HepG2 (cell line): ENCODE data around the gene BCORL1. TPM values are rescaled to one million over a fixed set of nuclear protein-coding genes. Genes with fewer than 3 reads are reported as not detected.

ENCODE experiments used
- ATF7-NPFF ChIP-seq: sonication (generic); formaldehyde crosslinking; IDR thresholded peaks from 2 replicates; pipeline ENCODE4 v1.8.1; 2023; ENCODE audit warnings: mild to moderate bottlenecking, low read depth, missing genetic modification reagents, moderate library complexity
- BCL6 ChIP-seq: IDR thresholded peaks from 2 replicates; pipeline ENCODE4 v1.6.1; 2016; ENCODE audit warnings: missing genetic modification reagents, missing compliant biosample characterization
- ELF4 ChIP-seq: sonication (generic); formaldehyde crosslinking; IDR thresholded peaks from 2 replicates; pipeline ENCODE4 v1.5.0; 2020; ENCODE audit warnings: missing genetic modification reagents, mild to moderate bottlenecking, moderate library complexity, borderline replicate concordance
- HMG20B ChIP-seq: conservative IDR thresholded peaks from 2 replicates; pipeline ENCODE4 v1.6.1; 2016; ENCODE audit warnings: missing genetic modification reagents, missing compliant biosample characterization
- KLF11 ChIP-seq: IDR thresholded peaks from 2 replicates; pipeline ENCODE4 v1.6.1; 2016; ENCODE audit warnings: missing compliant biosample characterization
- KMT2A ChIP-seq: sonication (generic); formaldehyde crosslinking; IDR thresholded peaks from 2 replicates; pipeline ENCODE4 v1.4.0; 2020; ENCODE audit warnings: missing genetic modification reagents
- NONO ChIP-seq, 2 experiments: fragments of 450-650 bp in 1 of 2; sonication (generic) in 1 of 2; formaldehyde crosslinking in 1 of 2; IDR thresholded peaks in 1 of 2; conservative IDR thresholded peaks in 1 of 2; 2 replicates each; pipeline versions ENCODE4 v1.6.1 to v1.8.0; 2017 to 2022; ENCODE audit warnings: mild to moderate bottlenecking in 1 of 2, missing genetic modification reagents in 1 of 2, moderate library complexity in 1 of 2
- PRMT3 ChIP-seq: sonication (generic); formaldehyde crosslinking; IDR thresholded peaks from 2 replicates; pipeline ENCODE4 v1.8.1; 2022; ENCODE audit warnings: low read depth, mild to moderate bottlenecking, moderate library complexity, missing genetic modification reagents, borderline replicate concordance
- PTBP1 ChIP-seq: fragments of 200-400 bp; formaldehyde crosslinking; IDR thresholded peaks from 2 replicates; pipeline ENCODE4 v1.6.1; 2018; ENCODE audit warnings: low read length, low read depth; ENCODE audit not compliant: poor library complexity, severe bottlenecking
- REL ChIP-seq: sonication (generic); formaldehyde crosslinking; conservative IDR thresholded peaks from 2 replicates; pipeline ENCODE4 v1.8.0; 2022; ENCODE audit warnings: mild to moderate bottlenecking, missing genetic modification reagents, moderate library complexity
- RORA ChIP-seq: sonication (generic); formaldehyde crosslinking; IDR thresholded peaks from 2 replicates; pipeline ENCODE4 v1.5.0; 2020; ENCODE audit warnings: mild to moderate bottlenecking, missing genetic modification reagents, moderate library complexity
- SALL2 ChIP-seq: sonication (generic); formaldehyde crosslinking; IDR thresholded peaks from 2 replicates; pipeline ENCODE4 v1.8.1; 2023; ENCODE audit warnings: mild to moderate bottlenecking, missing genetic modification reagents, inconsistent platforms
- ZFP36L2 ChIP-seq: sonication (generic); formaldehyde crosslinking; IDR thresholded peaks from 2 replicates; pipeline ENCODE4 v1.4.0; 2020; ENCODE audit warnings: missing genetic modification reagents
- ZNF256 ChIP-seq: sonication (generic); formaldehyde crosslinking; conservative IDR thresholded peaks from 2 replicates; pipeline ENCODE4 v1.4.0; 2020; ENCODE audit warnings: missing genetic modification reagents
- ZNF274 ChIP-seq: sonication (generic); formaldehyde crosslinking; IDR thresholded peaks from 2 replicates; pipeline ENCODE4 v1.5.1; 2020; ENCODE audit warnings: mild to moderate bottlenecking, missing genetic modification reagents
- ZNF326 ChIP-seq: sonication (generic); formaldehyde crosslinking; IDR thresholded peaks from 2 replicates; pipeline ENCODE4 v1.4.0; 2020; ENCODE audit warnings: missing genetic modification reagents, borderline replicate concordance
- ZNF354B ChIP-seq: sonication (generic); formaldehyde crosslinking; IDR thresholded peaks from 2 replicates; pipeline ENCODE4 v1.8.0; 2022; ENCODE audit warnings: mild to moderate bottlenecking, missing genetic modification reagents
- ZNF75D ChIP-seq: sonication (generic); formaldehyde crosslinking; IDR thresholded peaks from 2 replicates; pipeline ENCODE4 v1.8.1; 2023; ENCODE audit warnings: missing genetic modification reagents, mild to moderate bottlenecking, borderline replicate concordance
- polyA plus RNA-seq, 8 experiments: library from polyadenylated mRNA; depleted of rRNA in 3 of 8; stranded (reverse) in 7 of 8; unstranded in 1 of 8; fragments of >200 nt; fragmentation: Illumina TruSeq in 4 of 8; extraction: Trizol in 4 of 8; gene quantifications; 2 replicates each; pipeline versions ENCODE4 v1.2.1 to v1.2.3, GENCODE V29; 2011 to 2016; ENCODE audit warnings: low read depth in 4 of 8, missing spikeins in 1 of 8, mixed read lengths in 1 of 8; ENCODE audit not compliant: insufficient read depth in 1 of 8
- total RNA-seq, 5 experiments: library from RNA; depleted of rRNA; stranded (reverse); fragments of >200 nt; fragmentation: Illumina TruSeq; extraction: Trizol; gene quantifications; 2 replicates each; pipeline ENCODE4 v1.2.3, GENCODE V29; 2016; ENCODE audit warnings: low read depth in 1 of 5
- TF ChIP-seq, protein P1 (sequence below): sonication (generic); formaldehyde crosslinking; IDR thresholded peaks from 2 replicates; pipeline ENCODE4 v1.4.0; 2020; ENCODE audit warnings: mild to moderate bottlenecking, missing genetic modification reagents
- TF ChIP-seq, protein P2 (sequence below): sonication (generic); formaldehyde crosslinking; IDR thresholded peaks from 2 replicates; pipeline ENCODE4 v1.8.1; 2023; ENCODE audit warnings: mild to moderate bottlenecking, missing genetic modification reagents, borderline replicate concordance
- TF ChIP-seq, protein P3 (sequence below): IDR thresholded peaks from 2 replicates; pipeline ENCODE4 v1.6.1; 2016; ENCODE audit warnings: missing biosample characterization, missing genetic modification reagents, low read depth

BCORL1 gene
- total and polyA plus RNA-seq, 2 of the 13 experiments (the other 11 are each of a cell fraction or from before 2014, with no cell fraction given), result 0.67 to 1.4 TPM

DNA sequence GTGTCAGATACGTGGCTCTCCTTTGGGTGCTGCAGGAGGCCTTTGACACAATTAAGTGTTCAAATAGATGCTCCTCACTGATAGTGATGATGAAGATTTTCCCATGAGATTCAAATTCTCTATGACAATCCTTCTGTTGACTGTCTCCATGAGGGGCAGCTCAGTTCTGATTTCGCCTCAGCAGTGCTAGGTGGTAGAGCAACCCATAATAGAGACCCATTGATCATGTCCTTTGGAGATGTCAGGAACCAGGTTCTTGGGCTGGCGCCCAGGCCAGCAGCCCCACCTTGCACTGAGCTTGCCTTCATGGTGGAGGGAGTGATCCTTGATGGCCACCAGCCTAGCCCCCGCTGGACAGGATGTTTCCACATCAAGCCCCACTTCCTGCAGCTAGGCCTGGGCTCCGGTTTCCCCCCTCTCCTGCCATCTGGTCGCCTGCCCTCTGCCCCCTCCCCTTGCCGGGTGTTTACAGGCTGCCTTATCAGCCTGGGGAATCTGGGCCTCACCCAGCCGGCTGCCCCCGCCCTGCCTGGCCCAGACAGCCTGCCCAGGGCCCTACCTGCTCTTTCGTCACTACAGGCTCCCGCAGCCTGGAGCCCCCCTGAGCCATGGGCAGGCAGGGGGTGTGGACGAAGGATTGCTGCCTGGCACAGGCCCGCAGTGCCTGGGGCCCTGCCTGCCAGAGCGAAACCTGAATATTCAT lies 115.2 kb downstream of the BCORL1 start (continued):
- TF ChIP-seq, protein P1, sequence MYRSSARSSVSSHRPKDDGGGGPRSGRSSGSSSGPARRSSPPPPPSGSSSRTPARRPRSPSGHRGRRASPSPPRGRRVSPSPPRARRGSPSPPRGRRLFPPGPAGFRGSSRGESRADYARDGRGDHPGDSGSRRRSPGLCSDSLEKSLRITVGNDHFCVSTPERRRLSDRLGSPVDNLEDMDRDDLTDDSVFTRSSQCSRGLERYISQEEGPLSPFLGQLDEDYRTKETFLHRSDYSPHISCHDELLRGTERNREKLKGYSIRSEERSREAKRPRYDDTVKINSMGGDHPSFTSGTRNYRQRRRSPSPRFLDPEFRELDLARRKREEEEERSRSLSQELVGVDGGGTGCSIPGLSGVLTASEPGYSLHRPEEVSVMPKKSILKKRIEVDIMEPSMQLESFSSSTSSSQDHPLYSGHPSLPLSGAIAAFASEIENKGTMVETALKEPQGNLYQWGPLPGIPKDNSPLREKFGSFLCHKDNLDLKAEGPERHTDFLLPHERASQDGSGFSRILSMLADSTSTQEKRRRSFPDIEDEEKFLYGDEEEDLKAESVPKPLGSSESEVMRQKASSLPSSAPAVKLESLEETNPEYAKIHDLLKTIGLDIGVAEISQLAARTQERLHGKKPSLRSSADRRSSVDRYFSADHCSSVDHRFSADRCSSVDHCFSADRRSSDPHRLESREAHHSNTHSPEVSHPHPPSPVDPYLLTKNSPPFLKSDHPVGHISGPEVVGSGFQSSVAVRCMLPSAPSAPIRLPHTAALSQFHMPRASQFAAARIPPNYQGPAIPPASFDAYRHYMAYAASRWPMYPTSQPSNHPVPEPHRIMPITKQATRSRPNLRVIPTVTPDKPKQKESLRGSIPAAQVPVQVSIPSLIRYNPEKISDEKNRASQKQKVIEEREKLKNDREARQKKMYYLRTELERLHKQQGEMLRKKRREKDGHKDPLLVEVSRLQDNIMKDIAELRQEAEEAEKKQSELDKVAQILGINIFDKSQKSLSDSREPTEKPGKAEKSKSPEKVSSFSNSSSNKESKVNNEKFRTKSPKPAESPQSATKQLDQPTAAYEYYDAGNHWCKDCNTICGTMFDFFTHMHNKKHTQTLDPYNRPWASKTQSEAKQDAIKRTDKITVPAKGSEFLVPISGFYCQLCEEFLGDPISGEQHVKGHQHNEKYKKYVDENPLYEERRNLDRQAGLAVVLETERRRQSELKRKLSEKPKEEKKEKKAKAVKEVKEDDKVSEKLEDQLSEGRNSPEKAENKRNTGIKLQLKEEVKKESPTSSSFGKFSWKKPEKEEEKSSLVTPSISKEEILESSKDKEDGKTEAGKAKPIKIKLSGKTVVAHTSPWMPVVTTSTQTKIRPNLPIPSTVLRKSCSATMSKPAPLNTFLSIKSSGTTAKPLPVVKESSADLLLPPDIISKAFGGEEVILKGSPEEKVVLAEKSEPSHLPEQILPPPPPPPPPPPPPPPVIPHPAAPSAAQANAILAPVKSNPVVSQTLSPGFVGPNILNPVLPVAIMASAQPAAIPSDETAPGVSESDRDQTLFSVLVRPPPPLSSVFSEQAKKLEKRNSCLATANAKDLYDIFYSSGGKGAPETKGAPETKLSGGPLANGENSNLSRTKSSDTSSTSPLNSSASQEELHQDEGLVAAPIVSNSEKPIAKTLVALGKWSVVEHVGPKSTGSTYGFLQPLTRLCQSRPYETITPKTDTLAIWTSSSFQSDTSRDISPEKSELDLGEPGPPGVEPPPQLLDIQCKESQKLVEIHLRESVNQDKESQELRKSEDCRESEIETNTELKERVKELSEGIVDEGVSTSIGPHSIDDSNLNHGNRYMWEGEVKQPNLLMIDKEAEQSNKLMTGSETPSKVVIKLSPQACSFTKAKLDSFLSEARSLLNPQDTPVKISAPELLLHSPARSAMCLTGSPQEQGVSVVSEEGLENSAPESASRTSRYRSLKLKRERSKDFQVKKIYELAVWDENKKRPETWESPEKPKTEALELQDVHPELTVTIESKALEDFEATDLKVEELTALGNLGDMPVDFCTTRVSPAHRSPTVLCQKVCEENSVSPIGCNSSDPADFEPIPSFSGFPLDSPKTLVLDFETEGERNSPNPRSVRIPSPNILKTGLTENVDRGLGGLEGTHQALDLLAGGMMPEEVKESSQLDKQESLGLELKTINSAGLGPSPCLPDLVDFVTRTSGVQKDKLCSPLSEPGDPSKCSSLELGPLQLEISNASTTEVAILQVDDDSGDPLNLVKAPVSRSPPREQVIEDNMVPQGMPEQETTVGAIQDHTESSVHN (CRISPR knock-in tag), result no peak
- TF ChIP-seq PRMT3 (CRISPR knock-in tag) (no peak), ZNF75D (no peak), KLF11 (CRISPR knock-in tag) (no peak), PTBP1 (no peak), ELF4 (CRISPR knock-in tag) (no peak), BCL6 (CRISPR knock-in tag) (no peak; the same call in 1 of the 2 replicates), REL (no peak), ZNF326 (no peak), ZNF256 (CRISPR knock-in tag) (no peak), ZNF274 (CRISPR knock-in tag) (no peak), HMG20B (no peak), KMT2A (CRISPR knock-in tag) (no peak), ATF7-NPFF (CRISPR knock-in tag) (no peak), ZFP36L2 (no peak), NONO (IDR thresholded peaks at IDR 0.05) (no peak), NONO (CRISPR knock-in tag; conservative IDR thresholded peaks at IDR 0.05) (no peak), SALL2 (no peak), ZNF354B (CRISPR knock-in tag) (no peak), RORA (CRISPR knock-in tag) (no peak)
- TF ChIP-seq, protein P2, sequence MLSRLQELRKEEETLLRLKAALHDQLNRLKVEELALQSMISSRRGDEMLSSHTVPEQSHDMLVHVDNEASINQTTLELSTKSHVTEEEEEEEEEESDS (CRISPR knock-in tag), result no peak
- TF ChIP-seq, protein P3, sequence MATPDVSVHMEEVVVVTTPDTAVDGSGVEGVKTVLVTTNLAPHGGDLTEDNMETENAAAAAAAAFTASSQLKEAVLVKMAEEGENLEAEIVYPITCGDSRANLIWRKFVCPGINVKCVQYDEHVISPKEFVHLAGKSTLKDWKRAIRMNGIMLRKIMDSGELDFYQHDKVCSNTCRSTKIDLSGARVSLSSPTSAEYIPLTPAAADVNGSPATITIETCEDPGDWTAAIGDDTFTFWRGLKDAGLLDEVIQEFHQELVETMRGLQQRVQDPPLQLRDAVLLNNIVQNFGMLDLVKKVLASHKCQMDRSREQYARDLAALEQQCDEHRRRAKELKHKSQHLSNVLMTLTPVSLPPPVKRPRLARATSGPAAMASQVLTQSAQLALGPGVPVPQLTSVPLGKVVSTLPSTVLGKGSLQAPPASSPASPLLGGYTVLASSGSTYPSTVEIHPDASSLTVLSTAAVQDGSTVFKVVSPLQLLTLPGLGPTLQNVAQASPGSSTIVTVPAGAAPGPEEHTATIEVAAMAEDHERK (CRISPR knock-in tag), result no peak
